Measurements from ENCODE around the gene VPS13A. TPM values are rescaled to one million over a fixed set of nuclear protein-coding genes. Genes with fewer than 3 reads are reported as not detected.

The VPS13A gene
- total RNA-seq, 1 experiment from 2014 or later: 52.8 TPM

- H3K36me3 ChIP-seq (ENCODE audit: control insufficient read depth in 1 of 2, insufficient read depth in 2 of 2, low read length in 2 of 2): no peaks in the 10 kb centered on the region
- no peaks in the 10 kb centered on the region for H3K9me2 ChIP-seq (ENCODE audit: insufficient read depth)
- no peak for TF ChIP-seq SIN3A (IDR thresholded peaks at IDR 0.05; ENCODE audit: low read depth)
- no peak for TF ChIP-seq CBX3 (IDR thresholded peaks at IDR 0.05; ENCODE audit: low read depth)
- TF ChIP-seq JUND (IDR thresholded peaks at IDR 0.05): no peak
- no peak for TF ChIP-seq POLR2A (IDR thresholded peaks at IDR 0.05; ENCODE audit: borderline replicate concordance, extremely low read depth, insufficient read depth, insufficient read length)
- TF ChIP-seq YY1 (IDR thresholded peaks at IDR 0.05; ENCODE audit: extremely low read depth, insufficient replicate concordance, low read depth, low read length): no peak
- TF ChIP-seq MAX (IDR thresholded peaks at IDR 0.05): no peak
- TF ChIP-seq ATF3 (IDR thresholded peaks at IDR 0.05): no peak
- DNase-seq (ENCODE audit: low read depth, low spot score) (no peak), ATAC-seq (no peak)
- H3K4me2 ChIP-seq (ENCODE audit: low read length): no peak overlapping the region
- intact Hi-C loops (cut with micrococcal nuclease): no loop called here
- peaks cover 4% of the 10 kb centered on the region; the same call in 1 of the 2 replicates for H3K79me2 ChIP-seq (ENCODE audit: insufficient read depth, low read length)
- RAD21 ChIA-PET (ENCODE audit: low non-redundant PET in 1 of 2, low total read pairs in 2 of 2, uncharacterized antibody in 2 of 2, unreplicated experiment in 2 of 2): no interaction called here
- POLR2A ChIA-PET: no interaction called here
- H3K27ac ChIP-seq (ENCODE audit: low read depth, low read length): no peak overlapping the region
- no peaks in the 10 kb centered on the region for H3K27me3 ChIP-seq (ENCODE audit: insufficient read depth, low read length)
- CTCF ChIA-PET: no interaction called here
- no peaks in the 10 kb centered on the region for H3K4me1 ChIP-seq (ENCODE audit: control insufficient read depth in 1 of 2, insufficient read depth in 2 of 2, low read length in 2 of 2)
- no peaks in the 10 kb centered on the region for H4K20me1 ChIP-seq (ENCODE audit: insufficient read depth)
- H3K9ac ChIP-seq (ENCODE audit: low read length): no peak overlapping the region
- H2AFZ ChIP-seq (ENCODE audit: low read depth, low read length, poor library complexity, severe bottlenecking): no peak overlapping the region
- H3K4me3 ChIP-seq (replicated peaks in 1 of 2; ENCODE audit: low read depth in 1 of 2, low read length in 2 of 2): no peak overlapping the region
- BruUV-seq (replicated peaks): no TSS peak
- no peaks in the 10 kb centered on the region for H3K9me3 ChIP-seq (ENCODE audit: control insufficient read depth in 1 of 2, insufficient read depth in 1 of 2, low read depth in 1 of 2, low read length in 2 of 2)
Observed at GRCh38 chr9:77236693-77237092, 59.4 kb downstream of the VPS13A start.

GRCh38 chr9:77237896-77238295, 60.6 kb downstream of the VPS13A start:
- H4K20me1 ChIP-seq (ENCODE audit: insufficient read depth): no peaks in the 10 kb centered on the region
- no peak overlapping the region for H3K4me2 ChIP-seq (ENCODE audit: low read length)
- no TSS peak for BruUV-seq (replicated peaks)
- ATAC-seq (no peak), DNase-seq (ENCODE audit: low read depth, low spot score) (no peak)
- H3K4me3 ChIP-seq (replicated peaks in 1 of 2; ENCODE audit: low read depth in 1 of 2, low read length in 2 of 2): no peak overlapping the region
- no peaks in the 10 kb centered on the region for H3K9me3 ChIP-seq (ENCODE audit: control insufficient read depth in 1 of 2, insufficient read depth in 1 of 2, low read depth in 1 of 2, low read length in 2 of 2)
- H3K27me3 ChIP-seq (ENCODE audit: insufficient read depth, low read length): no peaks in the 10 kb centered on the region
- ChIA-PET CTCF (no interaction called here), POLR2A (no interaction called here), RAD21 (ENCODE audit: low non-redundant PET in 1 of 2, low total read pairs in 2 of 2, uncharacterized antibody in 2 of 2, unreplicated experiment in 2 of 2) (no interaction called here)
- intact Hi-C loops (cut with micrococcal nuclease): no loop called here
- H3K36me3 ChIP-seq (ENCODE audit: control insufficient read depth in 1 of 2, insufficient read depth in 2 of 2, low read length in 2 of 2): no peaks in the 10 kb centered on the region
- H3K9ac ChIP-seq (ENCODE audit: low read length): no peak overlapping the region
- H2AFZ ChIP-seq (ENCODE audit: low read depth, low read length, poor library complexity, severe bottlenecking): no peak overlapping the region
- H3K79me2 ChIP-seq (ENCODE audit: insufficient read depth, low read length): peaks cover 4% of the 10 kb centered on the region; the same call in 1 of the 2 replicates
- H3K4me1 ChIP-seq (ENCODE audit: control insufficient read depth in 1 of 2, insufficient read depth in 2 of 2, low read length in 2 of 2): no peaks in the 10 kb centered on the region
- H3K27ac ChIP-seq (ENCODE audit: low read depth, low read length): no peak overlapping the region
- no peaks in the 10 kb centered on the region for H3K9me2 ChIP-seq (ENCODE audit: insufficient read depth)
- no peak for TF ChIP-seq CTCF (IDR thresholded peaks at IDR 0.05 in 2 of 3, conservative IDR thresholded peaks at IDR 0.05 in 1 of 3; ENCODE audit: borderline replicate concordance in 1 of 3, insufficient read depth in 1 of 3, low read depth in 2 of 3, low read length in 2 of 3)
- TF ChIP-seq SP1 (IDR thresholded peaks at IDR 0.05; ENCODE audit: low read depth): no peak
- TF ChIP-seq EZH2phosphoT487 (IDR thresholded peaks at IDR 0.05; ENCODE audit: borderline replicate concordance): no peak
- no peak for TF ChIP-seq EGR1 (IDR thresholded peaks at IDR 0.05; ENCODE audit: low read depth)
- no peak for TF ChIP-seq ZNF274 (IDR thresholded peaks at IDR 0.05; ENCODE audit: low read depth, low read length)
- no peak for TF ChIP-seq EZH2 (IDR thresholded peaks at IDR 0.05)
- no peak for TF ChIP-seq REST (IDR thresholded peaks at IDR 0.05; ENCODE audit: low read depth)
- no peak for TF ChIP-seq JUND (IDR thresholded peaks at IDR 0.05)
- TF ChIP-seq ZFX (IDR thresholded peaks at IDR 0.05): no peak
- TF ChIP-seq SRF (IDR thresholded peaks at IDR 0.05; ENCODE audit: low read depth): no peak
- TF ChIP-seq YY1 (IDR thresholded peaks at IDR 0.05; ENCODE audit: extremely low read depth, insufficient replicate concordance, low read depth, low read length): no peak
- TF ChIP-seq ELF1 (IDR thresholded peaks at IDR 0.05; ENCODE audit: borderline replicate concordance, low read depth): no peak
- TF ChIP-seq CBX3 (IDR thresholded peaks at IDR 0.05; ENCODE audit: low read depth): no peak
- TF ChIP-seq POLR2AphosphoS5 (IDR thresholded peaks at IDR 0.05; ENCODE audit: low read depth, low read length): no peak

Data from HCT116 (cell line).